GM23338 (cell line): Measurements from ENCODE around the gene UPF1.

ENCODE experiments used
- CREB1 ChIP-seq: fragments of 250-450 bp; sonication (Bioruptor Pico); IDR thresholded peaks from 2 replicates; pipeline ENCODE4 v1.5.0; 2020; ENCODE audit warnings: low read depth, mild to moderate bottlenecking, moderate library complexity
- EZH2 ChIP-seq: fragments of 200-600 bp; sonication (generic); IDR thresholded peaks from one replicate; pipeline ENCODE4 v1.8.0; 2017; ENCODE audit warnings: antibody characterized with exemption, mild to moderate bottlenecking, low read depth; ENCODE audit not compliant: unreplicated experiment
- EZH2phosphoT487 ChIP-seq: fragments of 200-600 bp; sonication (generic); IDR thresholded peaks from one replicate; pipeline ENCODE4 v1.8.1; 2018; ENCODE audit warnings: antibody characterized with exemption; ENCODE audit not compliant: unreplicated experiment
- JUNB ChIP-seq: IDR thresholded peaks from one replicate; pipeline ENCODE4 v1.6.1; 2016; ENCODE audit warnings: antibody characterized with exemption; ENCODE audit not compliant: unreplicated experiment
- NANOG ChIP-seq: IDR thresholded peaks from 2 replicates; pipeline ENCODE4 v1.6.1; 2016; ENCODE audit warnings: antibody characterized with exemption, borderline replicate concordance
- POLR2AphosphoS5 ChIP-seq: IDR thresholded peaks from 2 replicates; pipeline ENCODE4 v1.6.1; 2016; ENCODE audit warnings: antibody characterized with exemption, low read depth
- STAT1 ChIP-seq: IDR thresholded peaks from one replicate; pipeline ENCODE4 v1.6.1; 2016; ENCODE audit warnings: antibody characterized with exemption; ENCODE audit not compliant: unreplicated experiment
- ZNF114 ChIP-seq: fragments of 250-450 bp; sonication (Bioruptor Pico); IDR thresholded peaks from 2 replicates; pipeline ENCODE4 v1.5.0; 2020; ENCODE audit warnings: mild to moderate bottlenecking, moderate library complexity
- ZNF462 ChIP-seq: fragments of 250-450 bp; sonication (Bioruptor Pico); IDR thresholded peaks from 2 replicates; pipeline ENCODE4 v1.5.0; 2020; ENCODE audit warnings: mild to moderate bottlenecking, moderate library complexity
- TF ChIP-seq, protein P1 (sequence below), 2 experiments: fragments of 200-600 bp in 1 of 2; sonication (generic) in 1 of 2; conservative IDR thresholded peaks; 2 replicates each; pipeline versions ENCODE4 v1.5.1 to v1.6.1; 2016 to 2017; ENCODE audit warnings: antibody characterized with exemption in 2 of 2, low read depth in 2 of 2, mild to moderate bottlenecking in 2 of 2, moderate library complexity in 1 of 2
- TF ChIP-seq, protein P2 (sequence below): IDR thresholded peaks from one replicate; pipeline ENCODE4 v1.6.1; 2018; ENCODE audit warnings: antibody characterized with exemption; ENCODE audit not compliant: unreplicated experiment
- TF ChIP-seq, protein P3 (sequence below): IDR thresholded peaks from 2 replicates; pipeline ENCODE4 v1.6.1; 2016; ENCODE audit warnings: antibody characterized with exemption

- TF ChIP-seq, protein P1, sequence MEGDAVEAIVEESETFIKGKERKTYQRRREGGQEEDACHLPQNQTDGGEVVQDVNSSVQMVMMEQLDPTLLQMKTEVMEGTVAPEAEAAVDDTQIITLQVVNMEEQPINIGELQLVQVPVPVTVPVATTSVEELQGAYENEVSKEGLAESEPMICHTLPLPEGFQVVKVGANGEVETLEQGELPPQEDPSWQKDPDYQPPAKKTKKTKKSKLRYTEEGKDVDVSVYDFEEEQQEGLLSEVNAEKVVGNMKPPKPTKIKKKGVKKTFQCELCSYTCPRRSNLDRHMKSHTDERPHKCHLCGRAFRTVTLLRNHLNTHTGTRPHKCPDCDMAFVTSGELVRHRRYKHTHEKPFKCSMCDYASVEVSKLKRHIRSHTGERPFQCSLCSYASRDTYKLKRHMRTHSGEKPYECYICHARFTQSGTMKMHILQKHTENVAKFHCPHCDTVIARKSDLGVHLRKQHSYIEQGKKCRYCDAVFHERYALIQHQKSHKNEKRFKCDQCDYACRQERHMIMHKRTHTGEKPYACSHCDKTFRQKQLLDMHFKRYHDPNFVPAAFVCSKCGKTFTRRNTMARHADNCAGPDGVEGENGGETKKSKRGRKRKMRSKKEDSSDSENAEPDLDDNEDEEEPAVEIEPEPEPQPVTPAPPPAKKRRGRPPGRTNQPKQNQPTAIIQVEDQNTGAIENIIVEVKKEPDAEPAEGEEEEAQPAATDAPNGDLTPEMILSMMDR (conservative IDR thresholded peaks at IDR 0.05; ENCODE audit: low read depth in 2 of 2): no peak
- TF ChIP-seq EZH2: no peak
- no peak for TF ChIP-seq NANOG
- TF ChIP-seq POLR2AphosphoS5: no peak
- TF ChIP-seq, protein P2, sequence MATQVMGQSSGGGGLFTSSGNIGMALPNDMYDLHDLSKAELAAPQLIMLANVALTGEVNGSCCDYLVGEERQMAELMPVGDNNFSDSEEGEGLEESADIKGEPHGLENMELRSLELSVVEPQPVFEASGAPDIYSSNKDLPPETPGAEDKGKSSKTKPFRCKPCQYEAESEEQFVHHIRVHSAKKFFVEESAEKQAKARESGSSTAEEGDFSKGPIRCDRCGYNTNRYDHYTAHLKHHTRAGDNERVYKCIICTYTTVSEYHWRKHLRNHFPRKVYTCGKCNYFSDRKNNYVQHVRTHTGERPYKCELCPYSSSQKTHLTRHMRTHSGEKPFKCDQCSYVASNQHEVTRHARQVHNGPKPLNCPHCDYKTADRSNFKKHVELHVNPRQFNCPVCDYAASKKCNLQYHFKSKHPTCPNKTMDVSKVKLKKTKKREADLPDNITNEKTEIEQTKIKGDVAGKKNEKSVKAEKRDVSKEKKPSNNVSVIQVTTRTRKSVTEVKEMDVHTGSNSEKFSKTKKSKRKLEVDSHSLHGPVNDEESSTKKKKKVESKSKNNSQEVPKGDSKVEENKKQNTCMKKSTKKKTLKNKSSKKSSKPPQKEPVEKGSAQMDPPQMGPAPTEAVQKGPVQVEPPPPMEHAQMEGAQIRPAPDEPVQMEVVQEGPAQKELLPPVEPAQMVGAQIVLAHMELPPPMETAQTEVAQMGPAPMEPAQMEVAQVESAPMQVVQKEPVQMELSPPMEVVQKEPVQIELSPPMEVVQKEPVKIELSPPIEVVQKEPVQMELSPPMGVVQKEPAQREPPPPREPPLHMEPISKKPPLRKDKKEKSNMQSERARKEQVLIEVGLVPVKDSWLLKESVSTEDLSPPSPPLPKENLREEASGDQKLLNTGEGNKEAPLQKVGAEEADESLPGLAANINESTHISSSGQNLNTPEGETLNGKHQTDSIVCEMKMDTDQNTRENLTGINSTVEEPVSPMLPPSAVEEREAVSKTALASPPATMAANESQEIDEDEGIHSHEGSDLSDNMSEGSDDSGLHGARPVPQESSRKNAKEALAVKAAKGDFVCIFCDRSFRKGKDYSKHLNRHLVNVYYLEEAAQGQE: no peak
- TF ChIP-seq CREB1 (CRISPR knock-in tag): no peak
- TF ChIP-seq ZNF462: no peak
- no peak for TF ChIP-seq STAT1
- TF ChIP-seq EZH2phosphoT487: no peak
- TF ChIP-seq, protein P3, sequence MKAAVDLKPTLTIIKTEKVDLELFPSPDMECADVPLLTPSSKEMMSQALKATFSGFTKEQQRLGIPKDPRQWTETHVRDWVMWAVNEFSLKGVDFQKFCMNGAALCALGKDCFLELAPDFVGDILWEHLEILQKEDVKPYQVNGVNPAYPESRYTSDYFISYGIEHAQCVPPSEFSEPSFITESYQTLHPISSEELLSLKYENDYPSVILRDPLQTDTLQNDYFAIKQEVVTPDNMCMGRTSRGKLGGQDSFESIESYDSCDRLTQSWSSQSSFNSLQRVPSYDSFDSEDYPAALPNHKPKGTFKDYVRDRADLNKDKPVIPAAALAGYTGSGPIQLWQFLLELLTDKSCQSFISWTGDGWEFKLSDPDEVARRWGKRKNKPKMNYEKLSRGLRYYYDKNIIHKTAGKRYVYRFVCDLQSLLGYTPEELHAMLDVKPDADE: no peak
- TF ChIP-seq ZNF114: no peak
- TF ChIP-seq JUNB: no peak
These were observed 10.4 kb downstream of the UPF1 start for GRCh38 chr19:18842166-18842565.
